ENCODE measurements around the gene NFAT5.

DNA sequence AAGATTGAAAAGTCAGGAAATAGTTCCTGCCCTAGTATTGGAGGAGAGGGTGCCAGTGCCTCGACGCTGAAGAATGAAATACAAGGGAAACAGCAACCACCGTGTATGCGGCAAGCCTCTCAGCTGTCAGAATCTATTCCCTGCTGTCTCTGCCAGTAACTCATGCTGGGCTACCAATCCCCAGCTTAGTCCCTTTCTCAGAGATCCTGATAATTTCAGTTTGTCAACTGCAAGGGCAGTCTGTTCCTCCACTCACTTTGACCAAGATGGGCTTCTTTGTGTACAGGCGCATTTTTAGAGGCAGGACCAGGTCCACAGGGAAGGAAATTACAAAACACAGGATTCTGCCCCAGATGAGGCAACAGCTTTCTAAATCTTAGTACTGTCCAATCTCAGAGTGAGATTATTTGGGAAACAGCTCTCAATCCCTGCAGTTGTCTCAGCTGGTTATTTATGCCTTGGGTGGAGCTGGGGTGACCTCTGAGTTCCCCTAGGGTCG is 159.3 kb downstream of the NFAT5 start:
- TF ChIP-seq RNF2 (IDR thresholded peaks at IDR 0.05; ENCODE audit: borderline replicate concordance, low read depth) (no peak), EHMT2 (IDR thresholded peaks at IDR 0.05; ENCODE audit: low read depth) (no peak), BHLHE40 (IDR thresholded peaks at IDR 0.05; ENCODE audit: low read depth, low read length) (no peak), NR3C1 (IDR thresholded peaks at IDR 0.05) (no peak)
- TF ChIP-seq, protein P1, sequence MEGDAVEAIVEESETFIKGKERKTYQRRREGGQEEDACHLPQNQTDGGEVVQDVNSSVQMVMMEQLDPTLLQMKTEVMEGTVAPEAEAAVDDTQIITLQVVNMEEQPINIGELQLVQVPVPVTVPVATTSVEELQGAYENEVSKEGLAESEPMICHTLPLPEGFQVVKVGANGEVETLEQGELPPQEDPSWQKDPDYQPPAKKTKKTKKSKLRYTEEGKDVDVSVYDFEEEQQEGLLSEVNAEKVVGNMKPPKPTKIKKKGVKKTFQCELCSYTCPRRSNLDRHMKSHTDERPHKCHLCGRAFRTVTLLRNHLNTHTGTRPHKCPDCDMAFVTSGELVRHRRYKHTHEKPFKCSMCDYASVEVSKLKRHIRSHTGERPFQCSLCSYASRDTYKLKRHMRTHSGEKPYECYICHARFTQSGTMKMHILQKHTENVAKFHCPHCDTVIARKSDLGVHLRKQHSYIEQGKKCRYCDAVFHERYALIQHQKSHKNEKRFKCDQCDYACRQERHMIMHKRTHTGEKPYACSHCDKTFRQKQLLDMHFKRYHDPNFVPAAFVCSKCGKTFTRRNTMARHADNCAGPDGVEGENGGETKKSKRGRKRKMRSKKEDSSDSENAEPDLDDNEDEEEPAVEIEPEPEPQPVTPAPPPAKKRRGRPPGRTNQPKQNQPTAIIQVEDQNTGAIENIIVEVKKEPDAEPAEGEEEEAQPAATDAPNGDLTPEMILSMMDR (IDR thresholded peaks at IDR 0.05) = no peak
